ENCODE measurements around the gene CBARP. TPM values are rescaled to one million over a fixed set of nuclear protein-coding genes. Genes with fewer than 3 reads are reported as not detected.

Gene CBARP
- total RNA-seq, 1 experiment from 2014 or later = 23.8 TPM

- Histone ChIP-seq H3K9me3 (ENCODE audit: control insufficient read depth in 1 of 2, insufficient read depth in 1 of 2, low read depth in 1 of 2, low read length in 2 of 2) (no peaks in the 10 kb centered on the region), H3K4me2 (ENCODE audit: low read length) (no peak overlapping the region), H3K9me2 (ENCODE audit: insufficient read depth) (no peaks in the 10 kb centered on the region), H3K27me3 (ENCODE audit: insufficient read depth, low read length) (no peaks in the 10 kb centered on the region), H2AFZ (ENCODE audit: low read depth, low read length, poor library complexity, severe bottlenecking) (no peak overlapping the region), H3K27ac (ENCODE audit: low read depth, low read length) (no peak overlapping the region), H3K79me2 (ENCODE audit: insufficient read depth, low read length) (peaks cover under 1% of the 10 kb centered on the region; the same call in 1 of the 2 replicates), H3K4me3 (replicated peaks in 1 of 2; ENCODE audit: low read depth in 1 of 2, low read length in 2 of 2) (no peak overlapping the region), H3K9ac (ENCODE audit: low read length) (no peak overlapping the region), H3K36me3 (ENCODE audit: control insufficient read depth in 1 of 2, insufficient read depth in 2 of 2, low read length in 2 of 2) (peaks cover 3 to 12% of the 10 kb centered on the region in 2 experiments; a peak in 3 of 4 replicates), H4K20me1 (ENCODE audit: insufficient read depth) (no peaks in the 10 kb centered on the region), H3K4me1 (ENCODE audit: control insufficient read depth in 1 of 2, insufficient read depth in 2 of 2, low read length in 2 of 2) (peaks cover 17 to 40% of the 10 kb centered on the region in 2 experiments)
- intact Hi-C loops (cut with micrococcal nuclease) = no loop called here
- ChIA-PET CTCF (no interaction called here), RAD21 (ENCODE audit: low non-redundant PET in 1 of 2, low total read pairs in 2 of 2, uncharacterized antibody in 2 of 2, unreplicated experiment in 2 of 2) (no interaction called here), POLR2A (interaction anchor here (0.5 kb wide), 1 partner anchor 351 kb away, joined by 3 read pairs; no protein-coding TSS in a partner anchor)
- no TSS peak for BruUV-seq (replicated peaks)
- no peak for ATAC-seq
- TF ChIP-seq CEBPB (IDR thresholded peaks at IDR 0.05; ENCODE audit: low read depth) = no peak
- TF ChIP-seq YY1 (IDR thresholded peaks at IDR 0.05; ENCODE audit: extremely low read depth, insufficient replicate concordance, low read depth, low read length) = no peak
- TF ChIP-seq ZFX (IDR thresholded peaks at IDR 0.05) = no peak
- TF ChIP-seq SRF (IDR thresholded peaks at IDR 0.05; ENCODE audit: low read depth) = no peak
- no peak for TF ChIP-seq RAD21 (IDR thresholded peaks at IDR 0.05; ENCODE audit: low read depth)
- no peak for TF ChIP-seq MAX (IDR thresholded peaks at IDR 0.05)
- TF ChIP-seq JUND (IDR thresholded peaks at IDR 0.05) = no peak
- TF ChIP-seq TCF7L2 (IDR thresholded peaks at IDR 0.05; ENCODE audit: borderline replicate concordance, extremely low read depth, insufficient read depth, insufficient read length) = no peak
- TF ChIP-seq POLR2AphosphoS5 (IDR thresholded peaks at IDR 0.05; ENCODE audit: low read depth, low read length) = no peak
- TF ChIP-seq FOSL1 (IDR thresholded peaks at IDR 0.05; ENCODE audit: low read depth) = no peak
- TF ChIP-seq EZH2 (IDR thresholded peaks at IDR 0.05) = no peak
- no peak for TF ChIP-seq ZBTB33 (IDR thresholded peaks at IDR 0.05; ENCODE audit: extremely low read depth, insufficient replicate concordance, low read length)
- no peak for TF ChIP-seq POLR2A (IDR thresholded peaks at IDR 0.05; ENCODE audit: borderline replicate concordance, extremely low read depth, insufficient read depth, insufficient read length)
- no peak for TF ChIP-seq ZNF274 (IDR thresholded peaks at IDR 0.05; ENCODE audit: low read depth, low read length)
- no peak for TF ChIP-seq CBX3 (IDR thresholded peaks at IDR 0.05; ENCODE audit: low read depth)
- no peak for TF ChIP-seq SIN3A (IDR thresholded peaks at IDR 0.05; ENCODE audit: low read depth)
- TF ChIP-seq EZH2phosphoT487 (IDR thresholded peaks at IDR 0.05; ENCODE audit: borderline replicate concordance) = no peak
- DNase-seq (ENCODE audit: low read depth, low spot score) = no peak
Measured at GRCh38 chr19:1229924-1230782, 7.7 kb downstream of the CBARP start.
